PC-3 (cell line): ENCODE measurements around the gene IL36G. TPM values are rescaled to one million over a fixed set of nuclear protein-coding genes. Genes with fewer than 3 reads are reported as not detected.

Experiments used
- ATAC-seq: fragments of 200-7000 bp; cut with Tn5 transposase; 2 replicates; pipeline ENCODE4 v1.9.1; 2020; ENCODE audit warnings: mild to moderate bottlenecking, moderate library complexity
- BruUV-seq: library from RNA; stranded (reverse); fragments of 400-500 nt; replicated peaks from 2 replicates; lab custom pipeline; 2021; lab: Mats Ljungman, UMichigan
- CTCF ChIA-PET: fragments of 300-600 bp; sonication (Branson Sonifier 250); formaldehyde crosslinking; loops from one replicate; lab custom pipeline; 2022; ENCODE audit warnings: antibody characterized with exemption; lab: Charles Lee
- POLR2A ChIA-PET: fragments of 300-600 bp; sonication (Branson Sonifier 250); formaldehyde crosslinking; loops from one replicate; lab custom pipeline; 2022; ENCODE audit warnings: antibody characterized with exemption; ENCODE audit not compliant: unreplicated experiment; lab: Charles Lee
- DNase-seq: peaks from one replicate; pipeline ENCODE4 v3.0.0-alpha.2; 2015
- H2AFZ ChIP-seq: fragments of 300-600 bp; sonication (generic); 2 replicates; pipeline ENCODE4 v1.6.0; 2016; ENCODE audit warnings: antibody characterized with exemption, low read length
- H3F3A ChIP-seq: fragments of 300-600 bp; sonication (generic); one replicate; pipeline ENCODE4 v1.6.0; 2017; ENCODE audit warnings: antibody characterized with exemption, low read length, control low read depth, mild to moderate bottlenecking; ENCODE audit not compliant: unreplicated experiment
- H3K27ac ChIP-seq: fragments of 300-600 bp; sonication (generic); 2 replicates; pipeline ENCODE4 v1.5.1; 2016; ENCODE audit warnings: mild to moderate bottlenecking, low read length
- H3K27me3 ChIP-seq: fragments of 300-600 bp; sonication (generic); 2 replicates; pipeline ENCODE4 v1.6.1; 2016; ENCODE audit warnings: low read length, mixed read lengths
- H3K36me3 ChIP-seq: fragments of 300-600 bp; sonication (generic); 2 replicates; pipeline ENCODE4 v1.6.1; 2016; ENCODE audit warnings: low read depth, mixed run types, low read length, mixed read lengths
- H3K4me1 ChIP-seq: fragments of 300-600 bp; sonication (generic); 2 replicates; pipeline ENCODE4 v1.5.1; 2016; ENCODE audit warnings: low read length; ENCODE audit not compliant: insufficient read depth
- H3K4me2 ChIP-seq: fragments of 300-600 bp; sonication (generic); 2 replicates; pipeline ENCODE4 v1.6.0; 2016; ENCODE audit warnings: low read length
- H3K4me3 ChIP-seq: fragments of 300-600 bp; sonication (generic); 2 replicates; pipeline ENCODE4 v1.5.1; 2016; ENCODE audit warnings: mild to moderate bottlenecking, low read length, mixed read lengths
- H3K79me2 ChIP-seq: fragments of 300-600 bp; sonication (generic); 2 replicates; pipeline ENCODE4 v1.6.1; 2017; ENCODE audit warnings: low read length, mixed read lengths
- H3K9ac ChIP-seq: fragments of 300-600 bp; sonication (generic); 2 replicates; pipeline ENCODE4 v1.6.0; 2016; ENCODE audit warnings: mild to moderate bottlenecking, low read length
- H3K9me2 ChIP-seq: fragments of 300-600 bp; sonication (generic); replicated peaks from 2 replicates; pipeline ENCODE4 v1.6.1; 2016; ENCODE audit warnings: mixed run types, low read length, mixed read lengths
- H3K9me3 ChIP-seq: fragments of 300-600 bp; sonication (generic); 2 replicates; pipeline ENCODE4 v1.6.1; 2016; ENCODE audit warnings: low read length, mixed read lengths
- H4K20me1 ChIP-seq: fragments of 300-600 bp; sonication (generic); 2 replicates; pipeline ENCODE4 v1.6.1; 2016; ENCODE audit warnings: low read length, mixed read lengths
- EZH2 ChIP-seq: fragments of 300-600 bp; sonication (generic); IDR thresholded peaks from one replicate; pipeline ENCODE4 v1.6.1; 2017; ENCODE audit warnings: antibody characterized with exemption, mild to moderate bottlenecking, low read length; ENCODE audit not compliant: unreplicated experiment
- EZH2phosphoT487 ChIP-seq: fragments of 300-600 bp; sonication (generic); IDR thresholded peaks from 2 replicates; pipeline ENCODE4 v1.6.1; 2018; ENCODE audit warnings: mild to moderate bottlenecking, antibody characterized with exemption, low read length, borderline replicate concordance
- intact Hi-C: fragments of 100-400 bp; cut with micrococcal nuclease; formaldehyde crosslinking; loops from 2 replicates; pipeline ENCODE4 v1.9.0; 2023
- total RNA-seq: library from RNA; depleted of rRNA; stranded (reverse); fragments of >200 nt; gene quantifications from 2 replicates; pipeline ENCODE4 v1.2.3, GENCODE V29; 2014
- TF ChIP-seq, protein P1 (sequence below): fragments of 300-600 bp; sonication (generic); conservative IDR thresholded peaks from 2 replicates; pipeline ENCODE4 v1.5.1; 2017; ENCODE audit warnings: antibody characterized with exemption, low read depth, mild to moderate bottlenecking, low read length

The IL36G gene
- total RNA-seq, 1 experiment from 2014 or later: 0.62 TPM

DNA sequence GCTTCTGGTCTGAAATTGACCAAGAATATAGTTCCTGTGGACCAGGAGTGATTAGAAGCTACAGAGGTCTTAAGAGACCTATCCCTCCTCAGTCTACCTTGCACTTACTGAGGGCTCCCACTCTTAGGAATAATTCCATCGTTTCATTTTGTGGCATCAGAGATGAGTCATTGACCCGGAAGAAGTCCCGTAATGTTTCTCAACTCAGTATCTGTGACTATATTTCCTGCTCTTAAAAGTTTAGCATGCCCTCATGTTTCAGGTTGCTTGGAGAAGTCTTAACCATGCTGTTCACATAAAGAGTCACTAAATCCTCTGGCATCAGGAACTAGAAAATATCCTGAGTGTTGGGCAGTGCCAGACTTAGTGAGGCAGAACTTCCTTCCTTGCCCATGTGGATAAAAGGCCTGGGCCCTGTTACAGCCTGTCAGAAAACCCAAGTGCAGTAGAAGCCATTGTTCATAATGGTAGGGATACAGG is 27.3 kb downstream of the IL36G start, which contains the start of gene IL36A:
TSS of gene IL36A (plus strand) at position 430 of the 480 bp plus-strand sequence. CDS start 413 bp downstream, outside the sequence.
- Histone ChIP-seq H3K4me2 (no peak within 1 kb of the TSS), H4K20me1 (no peaks in the 10 kb centered on the region), H3K27ac (no peak within 1 kb of the TSS), H3K9me3 (peaks cover 11% of the 10 kb centered on the region; the same call in 1 of the 2 replicates), H3K4me3 (no peak within 1 kb of the TSS), H3K9ac (no peak within 1 kb of the TSS), H3K4me1 (no peaks in the 10 kb centered on the region), H3K27me3 (no peaks in the 10 kb centered on the region), H3K9me2 (no peaks in the 10 kb centered on the region), H3F3A (no peaks in the 10 kb centered on the region), H2AFZ (no peak within 1 kb of the TSS), H3K79me2 (no peaks in the 10 kb centered on the region), H3K36me3 (no peaks in the 10 kb centered on the region)
- ChIA-PET POLR2A (no interaction called here), CTCF (no interaction called here)
- DNase-seq (no peak), ATAC-seq (no peak)
- TF ChIP-seq, protein P1, sequence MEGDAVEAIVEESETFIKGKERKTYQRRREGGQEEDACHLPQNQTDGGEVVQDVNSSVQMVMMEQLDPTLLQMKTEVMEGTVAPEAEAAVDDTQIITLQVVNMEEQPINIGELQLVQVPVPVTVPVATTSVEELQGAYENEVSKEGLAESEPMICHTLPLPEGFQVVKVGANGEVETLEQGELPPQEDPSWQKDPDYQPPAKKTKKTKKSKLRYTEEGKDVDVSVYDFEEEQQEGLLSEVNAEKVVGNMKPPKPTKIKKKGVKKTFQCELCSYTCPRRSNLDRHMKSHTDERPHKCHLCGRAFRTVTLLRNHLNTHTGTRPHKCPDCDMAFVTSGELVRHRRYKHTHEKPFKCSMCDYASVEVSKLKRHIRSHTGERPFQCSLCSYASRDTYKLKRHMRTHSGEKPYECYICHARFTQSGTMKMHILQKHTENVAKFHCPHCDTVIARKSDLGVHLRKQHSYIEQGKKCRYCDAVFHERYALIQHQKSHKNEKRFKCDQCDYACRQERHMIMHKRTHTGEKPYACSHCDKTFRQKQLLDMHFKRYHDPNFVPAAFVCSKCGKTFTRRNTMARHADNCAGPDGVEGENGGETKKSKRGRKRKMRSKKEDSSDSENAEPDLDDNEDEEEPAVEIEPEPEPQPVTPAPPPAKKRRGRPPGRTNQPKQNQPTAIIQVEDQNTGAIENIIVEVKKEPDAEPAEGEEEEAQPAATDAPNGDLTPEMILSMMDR: no peak
- no peak for TF ChIP-seq EZH2
- no peak for TF ChIP-seq EZH2phosphoT487
- BruUV-seq: no TSS peak
- intact Hi-C loops: no loop called here

DNA sequence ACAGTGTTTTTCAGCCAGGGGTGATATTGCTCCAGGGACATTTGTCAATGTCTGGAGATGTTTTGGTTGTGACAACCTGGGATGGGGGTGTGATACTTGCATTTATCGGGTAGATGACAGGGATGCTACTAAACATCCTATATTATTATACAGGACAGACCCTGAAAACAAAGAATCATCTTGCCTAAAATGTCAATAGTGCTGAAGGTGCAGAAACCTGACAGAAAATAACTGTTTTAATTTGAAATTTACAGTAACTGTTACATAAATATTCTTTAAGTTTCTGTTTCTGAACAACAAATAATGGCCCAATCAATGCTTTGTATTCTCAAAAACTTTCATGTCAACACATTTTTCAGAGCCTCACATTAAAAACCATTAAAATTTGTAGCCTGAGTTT is 29.4 kb downstream of the IL36G start:
- no peak overlapping the region for H3K9ac ChIP-seq
- H3K9me2 ChIP-seq: no peaks in the 10 kb centered on the region
- H3K9me3 ChIP-seq: no peaks in the 10 kb centered on the region
- no peaks in the 10 kb centered on the region for H3K79me2 ChIP-seq
- H3F3A ChIP-seq: no peaks in the 10 kb centered on the region
- H4K20me1 ChIP-seq: no peaks in the 10 kb centered on the region
- BruUV-seq: no TSS peak
- H3K27ac ChIP-seq: no peak overlapping the region
- no peaks in the 10 kb centered on the region for H3K36me3 ChIP-seq
- intact Hi-C loops: no loop called here
- no peak for DNase-seq
- ATAC-seq: no peak
- ChIA-PET POLR2A (no interaction called here), CTCF (no interaction called here)
- no peak overlapping the region for H2AFZ ChIP-seq
- no peaks in the 10 kb centered on the region for H3K4me1 ChIP-seq
- no peaks in the 10 kb centered on the region for H3K27me3 ChIP-seq
- no peak overlapping the region for H3K4me2 ChIP-seq
- TF ChIP-seq EZH2 (no peak), EZH2phosphoT487 (no peak)
- TF ChIP-seq, protein P1: no peak
- no peak overlapping the region for H3K4me3 ChIP-seq

DNA sequence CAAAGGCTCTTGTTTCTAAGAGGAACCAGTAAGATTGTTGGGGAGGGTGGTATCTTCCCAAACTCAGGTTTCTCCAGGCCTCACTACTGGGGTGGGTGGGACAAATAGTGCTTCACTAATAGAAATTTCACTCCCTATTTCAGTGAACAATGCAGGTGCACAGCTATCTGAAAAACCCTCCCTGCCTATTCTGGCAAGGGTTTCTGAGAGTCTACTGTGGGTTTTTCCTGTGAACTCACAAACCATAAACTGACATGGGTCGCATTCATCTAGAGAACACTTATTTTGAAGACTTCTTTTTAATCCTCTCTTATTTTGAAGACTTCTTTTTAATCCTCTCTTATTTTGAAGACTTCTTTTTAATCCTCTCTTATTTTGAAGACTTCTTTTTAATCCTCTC is 31.8 kb downstream of the IL36G start:
- DNase-seq (no peak), ATAC-seq (no peak)
- TF ChIP-seq EZH2 (no peak), EZH2phosphoT487 (no peak)
- TF ChIP-seq, protein P1: no peak
- ChIA-PET POLR2A (no interaction called here), CTCF (no interaction called here)
- no peaks in the 10 kb centered on the region for H3F3A ChIP-seq
- no peak overlapping the region for H3K27ac ChIP-seq
- H3K9me3 ChIP-seq: no peaks in the 10 kb centered on the region
- H3K4me3 ChIP-seq: no peak overlapping the region
- H3K79me2 ChIP-seq: no peaks in the 10 kb centered on the region
- H3K9ac ChIP-seq: no peak overlapping the region
- intact Hi-C loops: no loop called here
- H3K9me2 ChIP-seq: no peaks in the 10 kb centered on the region
- no TSS peak for BruUV-seq
- no peaks in the 10 kb centered on the region for H3K4me1 ChIP-seq
- no peaks in the 10 kb centered on the region for H4K20me1 ChIP-seq
- no peak overlapping the region for H2AFZ ChIP-seq
- no peaks in the 10 kb centered on the region for H3K36me3 ChIP-seq
- no peaks in the 10 kb centered on the region for H3K27me3 ChIP-seq
- H3K4me2 ChIP-seq: no peak overlapping the region
